Dedifferentiated amniotic fluid mesenchymal stem cell (primary cell): ENCODE measurements around the gene INO80C.
A peak's percentile ranks its signal among the peaks of the same experiment; 100 is the strongest.
"Not testable (repeated sequence)": the region's sequence is repeated elsewhere in the genome, so short reads cannot be mapped to it uniquely, and the experiment has no call there.

Experiments used
- DNase-seq: peaks from one replicate; pipeline ENCODE4 v3.0.0-alpha.2; 2016; ENCODE audit errors: extremely low spot score

The INO80C gene

GRCh38 chr18:35489281-35489680 lies 8.5 kb downstream of the INO80C start:
- DNase-seq: not testable (repeated sequence)

GRCh38 chr18:35488396-35488795 lies 9.4 kb downstream of the INO80C start:
- DNase-seq: not testable (repeated sequence)

GRCh38 chr18:35487525-35487924 lies 10.2 kb downstream of the INO80C start:
- not testable (repeated sequence) for DNase-seq

- no peak for DNase-seq
These were observed 11.9 kb downstream of the INO80C start for GRCh38 chr18:35485852-35486251.

GRCh38 chr18:35484034-35484433 lies 13.7 kb downstream of the INO80C start:
- no peak for DNase-seq

- DNase-seq: no peak
These were observed 15.8 kb downstream of the INO80C start for GRCh38 chr18:35481960-35482366.

- no peak for DNase-seq
These were observed 17.7 kb downstream of the INO80C start for GRCh38 chr18:35479911-35480586.

- peak; percentile 61 for DNase-seq
These were observed 19.0 kb downstream of the INO80C start for GRCh38 chr18:35478520-35479435.

GRCh38 chr18:35477974-35478373 lies 19.8 kb downstream of the INO80C start:
- no peak for DNase-seq

- no peak for DNase-seq
These were observed 20.3 kb downstream of the INO80C start for GRCh38 chr18:35477497-35477896.

GRCh38 chr18:35474884-35475283 lies 22.9 kb downstream of the INO80C start:
- DNase-seq: no peak

GRCh38 chr18:35473562-35473961 lies 24.2 kb downstream of the INO80C start:
- DNase-seq: no peak

- DNase-seq: no peak
These were observed 27.3 kb downstream of the INO80C start for GRCh38 chr18:35470435-35470834.

- no peak for DNase-seq
These were observed 28.0 kb downstream of the INO80C start for GRCh38 chr18:35469725-35470124.

GRCh38 chr18:35468711-35469110 lies 29.0 kb downstream of the INO80C start:
- DNase-seq: no peak

- DNase-seq: no peak
These were observed 30.1 kb downstream of the INO80C start for GRCh38 chr18:35467624-35468016.

GRCh38 chr18:35466815-35467623 lies 30.7 kb downstream of the INO80C start:
- DNase-seq: no peak

- DNase-seq: no peak
These were observed 31.4 kb downstream of the INO80C start for GRCh38 chr18:35466334-35466733.

- no peak for DNase-seq
These were observed 32.4 kb downstream of the INO80C start for GRCh38 chr18:35465329-35465728.

- no peak for DNase-seq
These were observed 32.9 kb downstream of the INO80C start for GRCh38 chr18:35464831-35465279.

- DNase-seq: no peak
These were observed 33.9 kb downstream of the INO80C start for GRCh38 chr18:35463827-35464226.

GRCh38 chr18:35463050-35463449 lies 34.7 kb downstream of the INO80C start:
- no peak for DNase-seq
